SJSA1 (cell line): Measurements from ENCODE around the gene LSAMP. TPM values are rescaled to one million over a fixed set of nuclear protein-coding genes. Genes with fewer than 3 reads are reported as not detected.
A peak's percentile ranks its signal among the peaks of the same experiment; 100 is the strongest.

Source experiments
- DNase-seq, 2 experiments: peaks; one replicate each; pipeline ENCODE4 v3.0.0-alpha.2; 2015 to 2020; ENCODE audit warnings: low spot score in 2 of 2, low read depth in 1 of 2
- H3K27ac ChIP-seq: fragments of 250-450 bp; sonication (Bioruptor Pico); 2 replicates; pipeline ENCODE4 v1.5.1; 2020; ENCODE audit warnings: mild to moderate bottlenecking, moderate library complexity
- H3K27me3 ChIP-seq: fragments of 250-450 bp; sonication (Bioruptor Pico); replicated peaks from 2 replicates; pipeline ENCODE4 v1.5.1; 2020; ENCODE audit warnings: mild to moderate bottlenecking, moderate library complexity
- H3K36me3 ChIP-seq: fragments of 250-450 bp; sonication (Bioruptor Pico); 2 replicates; pipeline ENCODE4 v1.5.1; 2020; ENCODE audit warnings: mild to moderate bottlenecking
- H3K4me1 ChIP-seq: fragments of 250-450 bp; sonication (Bioruptor Pico); replicated peaks from 2 replicates; pipeline ENCODE4 v1.6.1; 2021; ENCODE audit warnings: mild to moderate bottlenecking
- H3K4me3 ChIP-seq: fragments of 250-450 bp; sonication (Bioruptor Pico); 2 replicates; pipeline ENCODE4 v1.5.1; 2020; ENCODE audit warnings: mild to moderate bottlenecking
- H3K9me3 ChIP-seq: fragments of 250-450 bp; sonication (Bioruptor Pico); replicated peaks from 2 replicates; pipeline ENCODE4 v1.5.1; 2020; ENCODE audit warnings: mild to moderate bottlenecking
- total RNA-seq: library from RNA; depleted of rRNA; stranded (reverse); fragments of >200 nt; shearing (Covaris generic); gene quantifications from 2 replicates; pipeline ENCODE4 v1.2.3, GENCODE V29; 2014

LSAMP gene
- total RNA-seq, 1 experiment from 2014 or later, result not detected

- H3K36me3 ChIP-seq, result no peaks in the 10 kb centered on the region
- DNase-seq, result no peak
- H3K4me1 ChIP-seq, result no peaks in the 10 kb centered on the region
- H3K9me3 ChIP-seq, result no peaks in the 10 kb centered on the region
- no peak overlapping the region for H3K27ac ChIP-seq
- no peaks in the 10 kb centered on the region; the same call in none of the 2 replicates for H3K27me3 ChIP-seq
- H3K4me3 ChIP-seq, result no peak overlapping the region
Measured at GRCh38 chr3:116280130-116280740, 165.1 kb downstream of the LSAMP start.

GRCh38 chr3:116276675-116277074 is 168.6 kb downstream of the LSAMP start:
- Histone ChIP-seq H3K9me3 (no peaks in the 10 kb centered on the region), H3K27ac (no peak overlapping the region), H3K27me3 (peaks cover 18% of the 10 kb centered on the region), H3K4me1 (no peaks in the 10 kb centered on the region), H3K4me3 (no peak overlapping the region), H3K36me3 (no peaks in the 10 kb centered on the region)
- no peak for DNase-seq

- Histone ChIP-seq H3K27ac (no peak overlapping the region), H3K4me1 (no peaks in the 10 kb centered on the region), H3K4me3 (no peak overlapping the region), H3K9me3 (no peaks in the 10 kb centered on the region), H3K27me3 (peaks cover 24% of the 10 kb centered on the region), H3K36me3 (no peaks in the 10 kb centered on the region)
- DNase-seq, result no peak
Measured at GRCh38 chr3:116270056-116270455, 175.2 kb downstream of the LSAMP start.

GRCh38 chr3:116267116-116267515 is 178.2 kb downstream of the LSAMP start:
- Histone ChIP-seq H3K4me1 (no peaks in the 10 kb centered on the region), H3K36me3 (no peaks in the 10 kb centered on the region), H3K4me3 (no peak overlapping the region), H3K27me3 (peaks cover 7% of the 10 kb centered on the region), H3K27ac (no peak overlapping the region), H3K9me3 (no peaks in the 10 kb centered on the region)
- no peak for DNase-seq

- H3K36me3 ChIP-seq, result no peaks in the 10 kb centered on the region
- no peak overlapping the region for H3K4me3 ChIP-seq
- DNase-seq, result no peak
- H3K27ac ChIP-seq, result no peak overlapping the region
- H3K27me3 ChIP-seq, result peaks cover 8% of the 10 kb centered on the region
- no peaks in the 10 kb centered on the region for H3K9me3 ChIP-seq
- H3K4me1 ChIP-seq, result no peaks in the 10 kb centered on the region
Measured at GRCh38 chr3:116265976-116266584, 179.2 kb downstream of the LSAMP start.

- no peak overlapping the region for H3K4me3 ChIP-seq
- no peak for DNase-seq
- no peaks in the 10 kb centered on the region for H3K4me1 ChIP-seq
- H3K27me3 ChIP-seq, result peaks cover 11% of the 10 kb centered on the region
- no peaks in the 10 kb centered on the region for H3K36me3 ChIP-seq
- H3K27ac ChIP-seq, result no peak overlapping the region
- H3K9me3 ChIP-seq, result no peaks in the 10 kb centered on the region
Measured at GRCh38 chr3:116265320-116265695, 180.0 kb downstream of the LSAMP start.

GRCh38 chr3:116264546-116265319 is 180.6 kb downstream of the LSAMP start:
- Histone ChIP-seq H3K4me1 (no peaks in the 10 kb centered on the region), H3K4me3 (no peak overlapping the region), H3K9me3 (no peaks in the 10 kb centered on the region), H3K36me3 (no peaks in the 10 kb centered on the region), H3K27ac (no peak overlapping the region), H3K27me3 (peaks cover 11% of the 10 kb centered on the region)
- DNase-seq, result no peak

GRCh38 chr3:116263842-116264545 is 181.3 kb downstream of the LSAMP start:
- Histone ChIP-seq H3K27ac (no peak overlapping the region), H3K27me3 (peaks cover 11% of the 10 kb centered on the region)
- DNase-seq, result no peak

GRCh38 chr3:116260491-116260890 is 184.8 kb downstream of the LSAMP start:
- Histone ChIP-seq H3K27ac (no peak overlapping the region), H3K4me1 (peaks cover 22% of the 10 kb centered on the region), H3K27me3 (peaks cover 7% of the 10 kb centered on the region), H3K36me3 (no peaks in the 10 kb centered on the region), H3K4me3 (no peak overlapping the region), H3K9me3 (no peaks in the 10 kb centered on the region)
- no peak for DNase-seq

More at GRCh38 chr3:116263842-116264545, 181.3 kb downstream of the LSAMP start:
- Histone ChIP-seq H3K9me3 (no peaks in the 10 kb centered on the region), H3K36me3 (no peaks in the 10 kb centered on the region), H3K4me3 (no peak overlapping the region), H3K4me1 (no peaks in the 10 kb centered on the region)

GRCh38 chr3:116259984-116260383 is 185.3 kb downstream of the LSAMP start:
- no peak overlapping the region for H3K4me3 ChIP-seq

GRCh38 chr3:116256843-116257485 is 188.3 kb downstream of the LSAMP start:
- peak in 1 of 2 experiments; percentile 28 for DNase-seq
- Histone ChIP-seq H3K36me3 (no peaks in the 10 kb centered on the region), H3K4me3 (no peak overlapping the region), H3K27ac (0 out of 2 replicates have a peak overlapping the region, but pooled peaks have one; percentile 6), H3K4me1 (peaks cover 50% of the 10 kb centered on the region), H3K27me3 (peaks cover 5% of the 10 kb centered on the region; the same call in 1 of the 2 replicates), H3K9me3 (no peaks in the 10 kb centered on the region)

More at GRCh38 chr3:116259984-116260383, 185.3 kb downstream of the LSAMP start:
- Histone ChIP-seq H3K27me3 (peaks cover 5% of the 10 kb centered on the region; the same call in 1 of the 2 replicates), H3K4me1 (peaks cover 28% of the 10 kb centered on the region), H3K9me3 (no peaks in the 10 kb centered on the region), H3K27ac (no peak overlapping the region), H3K36me3 (no peaks in the 10 kb centered on the region)
- no peak for DNase-seq

- Histone ChIP-seq H3K36me3 (no peaks in the 10 kb centered on the region), H3K27me3 (no peaks in the 10 kb centered on the region), H3K4me3 (no peak overlapping the region), H3K4me1 (peaks cover 50% of the 10 kb centered on the region), H3K9me3 (no peaks in the 10 kb centered on the region), H3K27ac (no peak overlapping the region)
- DNase-seq, result no peak
Measured at GRCh38 chr3:116254541-116254940, 190.7 kb downstream of the LSAMP start.

- Histone ChIP-seq H3K27ac (peak overlapping the region; percentile 19; the same call in 1 of the 2 replicates), H3K4me3 (no peak overlapping the region), H3K4me1 (peaks cover 50% of the 10 kb centered on the region), H3K36me3 (no peaks in the 10 kb centered on the region), H3K27me3 (no peaks in the 10 kb centered on the region), H3K9me3 (no peaks in the 10 kb centered on the region)
- peak in 1 of 2 experiments; percentile 73 for DNase-seq
Measured at GRCh38 chr3:116253511-116253910, 191.8 kb downstream of the LSAMP start.
